ENCODE measurements around the gene ZNF189. TPM values are rescaled to one million over a fixed set of nuclear protein-coding genes. Genes with fewer than 3 reads are reported as not detected.
A peak's percentile ranks its signal among the peaks of the same experiment; 100 is the strongest.

Gene ZNF189
- total RNA-seq, 1 donor from 2014 or later = 14.6 TPM

- intact Hi-C loops (cut with DNase I) = no loop called here
Measured at GRCh38 chr9:101408374-101409078, 9.9 kb downstream of the ZNF189 start.

DNA sequence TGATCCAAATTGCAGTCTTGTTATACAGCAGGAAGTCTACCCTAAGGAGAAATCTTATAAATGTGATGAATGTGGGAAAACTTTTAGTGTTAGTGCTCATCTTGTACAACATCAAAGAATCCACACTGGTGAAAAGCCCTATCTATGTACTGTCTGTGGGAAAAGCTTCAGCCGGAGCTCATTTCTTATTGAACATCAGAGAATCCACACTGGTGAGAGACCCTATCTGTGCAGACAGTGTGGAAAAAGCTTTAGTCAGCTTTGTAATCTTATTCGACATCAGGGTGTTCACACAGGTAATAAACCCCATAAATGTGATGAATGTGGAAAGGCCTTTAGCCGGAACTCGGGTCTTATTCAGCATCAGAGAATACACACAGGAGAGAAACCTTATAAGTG, 10.4 kb downstream of the ZNF189 start:
- intact Hi-C loops (cut with DNase I) = no loop called here
- ATAC-seq (ENCODE audit: poor library complexity) = no peak
- no peak for DNase-seq

More at GRCh38 chr9:101408374-101409078, 9.9 kb downstream of the ZNF189 start:
- no peak for DNase-seq
- no peak for ATAC-seq (ENCODE audit: poor library complexity)

DNA sequence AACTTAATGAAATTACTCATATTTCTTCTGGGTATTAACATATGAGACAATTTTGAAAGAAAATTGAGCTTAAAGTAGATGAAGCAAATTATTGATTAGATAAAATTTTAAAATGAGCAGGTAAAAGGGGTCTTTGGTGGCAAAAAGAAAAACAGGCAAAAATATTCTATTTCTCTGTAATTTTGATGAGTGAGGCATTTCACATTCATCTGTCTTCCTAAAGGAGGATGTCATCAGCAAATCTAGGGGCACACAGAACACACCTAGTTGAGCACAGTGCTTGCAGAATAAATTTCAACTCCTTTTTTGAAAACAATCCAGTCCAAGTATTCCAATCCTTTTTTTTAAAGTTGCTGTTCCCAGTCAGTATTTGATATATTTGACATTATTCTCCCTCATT, 16.2 kb downstream of the ZNF189 start:
- intact Hi-C loops (cut with DNase I) = no loop called here
- ATAC-seq (ENCODE audit: poor library complexity) (no peak), DNase-seq (no peak)

DNA sequence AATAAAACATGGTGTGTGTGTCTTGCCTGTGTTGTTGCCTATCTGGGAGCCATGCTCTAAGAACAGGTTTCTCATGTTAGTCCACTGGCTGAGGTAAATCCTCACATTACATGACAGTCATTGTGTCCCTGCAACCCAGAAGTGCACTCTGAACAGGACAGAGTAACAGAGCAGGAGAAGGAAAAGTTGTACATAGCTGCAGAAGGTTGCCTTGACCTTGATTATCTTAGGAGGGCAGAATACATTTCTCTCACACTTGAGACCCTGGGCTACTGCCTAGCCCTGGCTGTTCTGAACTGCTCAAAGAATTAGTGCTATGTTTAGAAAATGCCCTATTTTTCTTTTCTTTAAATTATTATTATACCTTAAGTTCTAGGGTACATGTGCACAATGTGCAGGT, 16.9 kb downstream of the ZNF189 start:
- DNase-seq (no peak), ATAC-seq (ENCODE audit: poor library complexity) (no peak)
- intact Hi-C loops (cut with DNase I) = no loop called here

DNA sequence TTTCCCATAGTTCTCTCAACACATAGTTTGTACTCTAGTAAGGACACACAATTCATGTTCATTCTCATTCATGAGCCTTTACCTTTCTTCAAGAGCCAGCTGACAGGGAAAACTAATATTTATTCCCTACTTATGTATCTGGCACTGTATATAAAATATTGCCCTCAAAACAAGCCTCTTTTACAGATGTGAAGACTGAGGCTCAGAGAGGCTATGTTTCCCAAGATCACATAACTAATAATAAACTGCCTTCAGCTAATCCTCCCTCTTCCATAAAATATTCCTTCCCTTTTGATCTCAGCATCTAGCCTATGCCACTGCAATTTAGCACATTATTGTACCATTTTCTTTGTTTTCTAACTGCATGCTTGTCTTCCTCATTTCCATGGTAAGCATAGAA, 18.7 kb downstream of the ZNF189 start:
- intact Hi-C loops (cut with DNase I) = no loop called here
- ATAC-seq (ENCODE audit: poor library complexity) (no peak), DNase-seq (no peak)

DNA sequence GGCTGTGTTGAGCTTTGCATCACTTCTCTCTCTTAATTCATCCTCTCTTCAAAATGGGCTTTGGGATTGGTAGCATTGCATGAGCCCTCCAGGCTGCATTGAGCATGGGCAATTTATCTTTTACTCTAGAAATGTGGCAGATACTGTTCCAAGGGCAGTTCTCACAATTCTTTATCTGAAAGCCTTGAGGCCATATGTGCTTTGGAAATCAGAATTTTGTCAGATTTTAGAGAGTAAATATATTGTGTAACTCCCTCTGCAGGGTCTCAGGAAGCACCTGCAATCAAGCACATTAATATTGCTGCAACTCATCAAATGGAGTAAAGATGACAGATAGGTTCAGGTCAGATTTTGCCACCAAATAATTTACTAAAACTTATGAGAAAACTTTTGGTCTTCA, 19.3 kb downstream of the ZNF189 start:
- DNase-seq (no peak), ATAC-seq (ENCODE audit: poor library complexity) (no peak)
- intact Hi-C loops (cut with DNase I) = no loop called here

- intact Hi-C loops (cut with DNase I) = no loop called here
- peak; percentile 23 for ATAC-seq (ENCODE audit: poor library complexity)
- DNase-seq = no peak
Measured at GRCh38 chr9:101418518-101419430, 20.1 kb downstream of the ZNF189 start.

GRCh38 chr9:101419863-101420262, 21.2 kb downstream of the ZNF189 start:
- intact Hi-C loops (cut with DNase I) = no loop called here
- ATAC-seq (ENCODE audit: poor library complexity) = no peak
- DNase-seq = no peak

- intact Hi-C loops (cut with DNase I) = no loop called here
- no peak for DNase-seq
- ATAC-seq (ENCODE audit: poor library complexity) = no peak
Measured at GRCh38 chr9:101421653-101422065, 23.0 kb downstream of the ZNF189 start.

DNA sequence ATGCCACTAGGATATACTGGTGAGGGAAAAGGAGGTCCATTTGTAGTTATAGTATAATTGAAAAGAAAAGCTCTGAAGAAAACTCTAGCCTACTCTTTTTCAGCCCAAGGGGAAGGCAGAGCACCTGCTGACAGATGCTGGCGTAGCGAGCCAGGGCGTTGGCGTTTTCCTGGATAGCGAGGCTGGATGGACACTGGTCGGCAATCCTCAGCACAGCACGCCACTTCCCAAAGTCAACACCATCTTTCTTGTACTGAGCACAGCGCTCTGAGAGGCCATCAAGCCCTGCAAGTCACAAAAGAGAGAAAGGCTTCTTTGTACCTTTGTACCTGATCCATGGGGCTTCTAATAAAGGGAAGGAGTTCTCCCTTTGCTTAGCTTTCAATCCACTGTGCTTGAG, 28.7 kb downstream of the ZNF189 start:
- intact Hi-C loops (cut with DNase I) = no loop called here
- ATAC-seq (ENCODE audit: poor library complexity) (no peak), DNase-seq (no peak)

DNA sequence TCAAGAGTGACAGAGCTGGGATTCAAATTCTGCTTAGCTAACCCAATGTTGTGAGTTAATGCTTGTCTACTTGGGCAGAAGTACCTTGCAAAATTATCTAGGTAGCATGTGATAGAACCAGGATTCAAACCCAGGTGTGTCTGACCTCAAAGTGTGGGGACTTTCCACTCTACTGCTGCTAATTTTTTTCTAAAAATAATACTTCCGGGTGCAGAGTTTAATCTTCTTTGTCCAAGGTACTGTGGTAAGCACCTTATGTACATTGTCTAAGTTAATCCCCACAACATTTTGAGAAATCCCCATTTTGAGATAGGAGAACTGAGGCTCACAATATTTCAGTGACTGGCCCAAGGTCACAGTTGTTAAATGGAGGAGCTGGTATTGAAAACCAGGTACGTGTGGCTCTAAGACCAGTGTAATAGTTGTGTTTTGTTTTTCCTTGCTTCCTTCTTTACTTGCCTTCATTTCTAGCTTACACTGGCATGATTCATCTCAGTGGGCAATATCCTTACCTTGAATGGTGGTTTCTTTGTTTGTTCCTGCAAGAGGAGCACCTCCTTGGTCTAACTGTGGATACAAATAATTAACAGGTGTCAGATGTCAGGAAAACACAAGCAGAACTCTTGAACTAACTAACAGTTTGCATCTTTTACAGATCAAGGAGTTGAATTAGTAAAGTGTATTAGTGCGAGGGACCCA, 29.5 kb downstream of the ZNF189 start:
- ATAC-seq (ENCODE audit: poor library complexity) = no peak
- intact Hi-C loops (cut with DNase I) = no loop called here
- DNase-seq = no peak

GRCh38 chr9:101428909-101429308, 30.3 kb downstream of the ZNF189 start:
- intact Hi-C loops (cut with DNase I) = no loop called here
- ATAC-seq (ENCODE audit: poor library complexity) (no peak), DNase-seq (no peak)

DNA sequence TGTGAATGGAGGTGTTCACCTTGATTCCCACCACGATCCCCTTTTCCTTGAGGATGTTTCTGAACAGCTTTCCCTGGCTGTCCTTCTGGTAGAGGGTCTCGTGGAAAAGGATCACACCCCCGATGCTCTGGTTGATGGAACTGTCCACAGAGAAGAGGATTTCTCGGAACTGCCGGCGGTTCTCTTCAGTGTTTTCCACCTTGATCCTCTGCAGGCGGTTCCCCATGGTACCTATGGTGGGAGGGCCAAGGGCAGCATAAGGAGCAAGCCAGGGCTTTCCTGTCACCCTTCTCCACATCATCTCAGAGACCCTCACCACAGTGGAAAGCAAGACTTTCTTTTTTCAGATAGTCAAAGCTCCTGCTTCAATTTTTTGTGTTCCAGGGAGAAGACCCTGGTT, 31.1 kb downstream of the ZNF189 start:
- intact Hi-C loops (cut with DNase I) = no loop called here
- ATAC-seq (ENCODE audit: poor library complexity) (no peak), DNase-seq (no peak)

- DNase-seq = no peak
- intact Hi-C loops (cut with DNase I) = no loop called here
- no peak for ATAC-seq (ENCODE audit: poor library complexity)
Measured at GRCh38 chr9:101432171-101432570, 33.5 kb downstream of the ZNF189 start.

GRCh38 chr9:101432740-101433139, 34.1 kb downstream of the ZNF189 start:
- no peak for DNase-seq
- no peak for ATAC-seq (ENCODE audit: poor library complexity)
- intact Hi-C loops (cut with DNase I) = no loop called here

GRCh38 chr9:101433229-101433628, 34.6 kb downstream of the ZNF189 start:
- intact Hi-C loops (cut with DNase I) = no loop called here

DNA sequence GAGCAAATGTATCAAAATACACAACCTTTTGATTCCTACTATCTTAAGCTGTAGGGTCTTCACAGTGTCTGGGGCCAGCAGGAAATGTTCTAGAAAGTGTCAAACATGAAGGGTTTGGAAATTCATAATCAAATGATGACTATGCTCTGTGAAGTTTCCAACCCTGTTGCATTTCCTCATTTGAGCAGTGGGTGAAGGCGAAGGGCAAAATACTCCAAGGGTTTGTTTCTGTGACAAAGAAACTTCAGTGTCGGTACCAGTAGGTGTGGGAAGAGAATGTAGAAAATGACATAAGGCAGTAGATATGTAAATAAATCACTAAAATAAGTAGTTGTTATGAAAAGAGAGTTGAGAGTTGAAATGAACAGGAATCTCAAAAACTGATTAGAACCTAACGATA, 36.3 kb downstream of the ZNF189 start:
- intact Hi-C loops (cut with DNase I) = loop anchor here (5.0 kb wide), 1 partner anchor 38 kb away; the partner anchor contains the start of genes MRPL50 and ZNF189
- DNase-seq (no peak), ATAC-seq (ENCODE audit: poor library complexity) (no peak)

More at GRCh38 chr9:101433229-101433628, 34.6 kb downstream of the ZNF189 start:
- DNase-seq (no peak), ATAC-seq (ENCODE audit: poor library complexity) (no peak)

- intact Hi-C loops (cut with DNase I) = loop anchor here (5.0 kb wide), 1 partner anchor 38 kb away; the partner anchor contains the start of genes MRPL50 and ZNF189
- ATAC-seq (ENCODE audit: poor library complexity) (no peak), DNase-seq (no peak)
Measured at GRCh38 chr9:101435601-101436079, 37.0 kb downstream of the ZNF189 start, which contains the start of gene ALDOB. Gene ALDOB, minus strand, starts transcription at chr9:101435774. Its CDS starts 4,887 bp downstream, at chr9:101430887.

- peak; percentile 92 for ATAC-seq (ENCODE audit: poor library complexity)
- intact Hi-C loops (cut with DNase I) = loop anchor here (5.0 kb wide), 1 partner anchor 41 kb away; the partner anchor contains the start of genes MRPL50 and ZNF189
Measured at GRCh38 chr9:101437806-101438232, 39.2 kb downstream of the ZNF189 start.

More at GRCh38 chr9:101437806-101438232, 39.2 kb downstream of the ZNF189 start:
- DNase-seq = peak; percentile 68

Measured in Right ventricle myocardium superior (tissue), 1 donor.